ENCODE data around the gene C2orf92.

C2orf92 gene

GRCh38 chr2:97673915-97674283, 4.4 kb downstream of the C2orf92 start (continued):
- TF ChIP-seq ZNF157 (tag by site-specific recombination; IDR thresholded peaks at IDR 0.05) (no peak), ZBTB17 (tag by site-specific recombination; IDR thresholded peaks at IDR 0.05) (no peak)

GRCh38 chr2:97675430-97676113, 6.1 kb downstream of the C2orf92 start:
- no peak overlapping the region for H3K4me3 ChIP-seq (ENCODE audit: low read depth, low read length)
- TF ChIP-seq ZNF121 (tag by site-specific recombination; IDR thresholded peaks at IDR 0.05) (no peak), ZNF302 (tag by site-specific recombination; IDR thresholded peaks at IDR 0.05; ENCODE audit: low read depth) (no peak), BCL11B (tag by site-specific recombination; IDR thresholded peaks at IDR 0.05; ENCODE audit: low read depth) (no peak), HOXC10 (CRISPR knock-in tag; IDR thresholded peaks at IDR 0.05) (no peak), ZNF514 (tag by site-specific recombination; IDR thresholded peaks at IDR 0.05) (no peak), ZNF24 (tag by site-specific recombination; IDR thresholded peaks at IDR 0.05) (no peak), ZSCAN18 (tag by site-specific recombination; IDR thresholded peaks at IDR 0.05) (no peak), ZNF155 (tag by site-specific recombination; IDR thresholded peaks at IDR 0.05) (no peak), RBAK (tag by site-specific recombination; IDR thresholded peaks at IDR 0.05) (no peak), ZNF157 (tag by site-specific recombination; IDR thresholded peaks at IDR 0.05) (no peak), ZNF629 (tag by site-specific recombination; IDR thresholded peaks at IDR 0.05) (no peak), KLF16 (tag by site-specific recombination; IDR thresholded peaks at IDR 0.05) (no peak), ZNF621 (tag by site-specific recombination; IDR thresholded peaks at IDR 0.05) (no peak), ZNF174 (tag by site-specific recombination; IDR thresholded peaks at IDR 0.05) (no peak), KLF1 (tag by site-specific recombination; IDR thresholded peaks at IDR 0.05) (no peak)
- no peaks in the 10 kb centered on the region for H3K4me1 ChIP-seq (ENCODE audit: control insufficient read depth, insufficient read depth, low read length)
- POLR2A ChIA-PET = interaction anchor here (0.7 kb wide), 1 partner anchor 11 kb away, joined by 3 read pairs; no protein-coding TSS in a partner anchor
- CTCF ChIA-PET = interaction anchor here (0.7 to 1.6 kb wide), 5 partner anchors 11 to 85 kb away, joined by 3 to 9 read pairs (median 3); partner anchors contain the start of gene ACTR1B
- H3K27ac ChIP-seq (ENCODE audit: extremely low read depth, low read depth, low read length) = no peak overlapping the region
- H3K36me3 ChIP-seq (ENCODE audit: control insufficient read depth in 2 of 2, insufficient read depth in 1 of 2, low read length in 2 of 2) = no peaks in the 10 kb centered on the region
- H3K9me3 ChIP-seq (ENCODE audit: control insufficient read depth, insufficient read depth, low read depth, low read length) = no peaks in the 10 kb centered on the region

- Histone ChIP-seq H3K27ac (ENCODE audit: extremely low read depth, low read depth, low read length) (no peak overlapping the region), H3K4me1 (ENCODE audit: control insufficient read depth, insufficient read depth, low read length) (no peaks in the 10 kb centered on the region), H3K9me3 (ENCODE audit: control insufficient read depth, insufficient read depth, low read depth, low read length) (no peaks in the 10 kb centered on the region), H3K4me3 (ENCODE audit: low read depth, low read length) (no peak overlapping the region), H3K36me3 (ENCODE audit: control insufficient read depth in 2 of 2, insufficient read depth in 1 of 2, low read length in 2 of 2) (no peaks in the 10 kb centered on the region)
- POLR2A ChIA-PET = no interaction called here
- CTCF ChIA-PET = interaction anchor here (1.4 kb wide), 1 partner anchor 33 kb away, joined by 5 read pairs; no protein-coding TSS in a partner anchor
- TF ChIP-seq ZSCAN5A (tag by site-specific recombination; IDR thresholded peaks at IDR 0.05) = no peak
- TF ChIP-seq ATF2 (tag by site-specific recombination; IDR thresholded peaks at IDR 0.05; ENCODE audit: low read depth) = no peak
- TF ChIP-seq ZIC2 (tag by site-specific recombination; IDR thresholded peaks at IDR 0.05) = no peak
- no peak for TF ChIP-seq OSR2 (tag by site-specific recombination; IDR thresholded peaks at IDR 0.05)
- no peak for TF ChIP-seq ZNF211 (tag by site-specific recombination; IDR thresholded peaks at IDR 0.05; ENCODE audit: low read depth)
- TF ChIP-seq ZNF843 (tag by site-specific recombination; IDR thresholded peaks at IDR 0.05) = no peak
- no peak for TF ChIP-seq ZNF26 (tag by site-specific recombination; IDR thresholded peaks at IDR 0.05)
- TF ChIP-seq ZNF404 (tag by site-specific recombination; IDR thresholded peaks at IDR 0.05) = no peak
- TF ChIP-seq ZNF580 (tag by site-specific recombination; IDR thresholded peaks at IDR 0.05) = no peak
- no peak for TF ChIP-seq ELK4 (IDR thresholded peaks at IDR 0.05; ENCODE audit: borderline replicate concordance, low read depth, low read length)
- TF ChIP-seq KLF10 (tag by site-specific recombination; IDR thresholded peaks at IDR 0.05) = no peak
Measured at GRCh38 chr2:97676620-97677019, 7.1 kb downstream of the C2orf92 start.
